SU-DHL-6 (cell line): Measurements from ENCODE around the gene CNN3.

ENCODE experiments used
- H2AFZ ChIP-seq: fragments of 200-600 bp; sonication (generic); 2 replicates; pipeline ENCODE4 v1.6.1; 2014; ENCODE audit warnings: low read depth, mild to moderate bottlenecking, moderate library complexity, mixed read lengths, antibody characterized with exemption, low read length; ENCODE audit not compliant: severe bottlenecking
- H3F3A ChIP-seq: fragments of 200-600 bp; shearing (Covaris generic); 2 replicates; pipeline ENCODE4 v1.6.0; 2016; ENCODE audit warnings: antibody characterized with exemption, mild to moderate bottlenecking; ENCODE audit not compliant: insufficient read depth
- H3K27ac ChIP-seq: fragments of 200-600 bp; sonication (generic); 2 replicates; pipeline ENCODE4 v1.5.1; 2016; ENCODE audit warnings: low read depth, mild to moderate bottlenecking, low read length, moderate library complexity, mixed read lengths
- H3K27me3 ChIP-seq: fragments of 200-600 bp; sonication (generic), shearing (Covaris generic); 2 replicates; pipeline ENCODE4 v1.6.0; 2014; ENCODE audit warnings: mild to moderate bottlenecking, low read length
- H3K36me3 ChIP-seq: fragments of 200-600 bp; sonication (generic); 2 replicates; pipeline ENCODE4 v1.6.1; 2014; ENCODE audit warnings: mild to moderate bottlenecking, low read length, mixed read lengths
- H3K4me2 ChIP-seq: fragments of 300-600, 200-600 bp; shearing (Covaris generic), sonication (generic); 2 replicates; pipeline ENCODE4 v1.6.0; 2014; ENCODE audit warnings: low read length, low read depth, mild to moderate bottlenecking; ENCODE audit not compliant: poor library complexity, severe bottlenecking
- H3K4me3 ChIP-seq: fragments of 200-600 bp; sonication (generic); 2 replicates; pipeline ENCODE4 v1.5.1; 2014; ENCODE audit warnings: antibody characterized with exemption, low read length, mild to moderate bottlenecking, mixed read lengths; ENCODE audit not compliant: insufficient read depth, poor library complexity, severe bottlenecking
- H3K79me2 ChIP-seq: fragments of 200-600 bp; sonication (generic); 2 replicates; pipeline ENCODE4 v1.6.1; 2014; ENCODE audit warnings: mild to moderate bottlenecking, low read length, moderate library complexity; ENCODE audit not compliant: insufficient read depth
- H3K9ac ChIP-seq: fragments of 200-600 bp; sonication (generic); 2 replicates; pipeline ENCODE4 v1.7.0; 2014; ENCODE audit warnings: mild to moderate bottlenecking, low read length
- H3K9me2 ChIP-seq: fragments of 200-600 bp; sonication (generic); replicated peaks from 2 replicates; pipeline ENCODE4 v1.6.1; 2014; ENCODE audit warnings: low read length; ENCODE audit not compliant: insufficient read depth
- H3K9me3 ChIP-seq: fragments of 200-600 bp; sonication (generic); 2 replicates; pipeline ENCODE4 v1.6.1; 2014; ENCODE audit warnings: low read length, mixed read lengths; ENCODE audit not compliant: insufficient read depth
- H4K20me1 ChIP-seq: fragments of 200-600 bp; sonication (generic); 2 replicates; pipeline ENCODE4 v1.6.1; 2014; ENCODE audit warnings: low read depth, mild to moderate bottlenecking, antibody characterized with exemption, low read length, moderate library complexity, mixed read lengths
- EZH2phosphoT487 ChIP-seq: fragments of 200-600 bp; sonication (generic), shearing (Covaris generic); conservative IDR thresholded peaks from 2 replicates; pipeline ENCODE4 v1.6.1; 2018; ENCODE audit warnings: mild to moderate bottlenecking, antibody characterized with exemption, low read length, moderate library complexity, mixed read lengths
- TF ChIP-seq, protein P1 (sequence below): fragments of 200-600 bp; sonication (generic); IDR thresholded peaks from one replicate; pipeline ENCODE4 v1.5.1; 2017; ENCODE audit warnings: antibody characterized with exemption, mild to moderate bottlenecking, low read length, moderate library complexity; ENCODE audit not compliant: insufficient read depth, poor library complexity, severe bottlenecking

Gene CNN3

DNA sequence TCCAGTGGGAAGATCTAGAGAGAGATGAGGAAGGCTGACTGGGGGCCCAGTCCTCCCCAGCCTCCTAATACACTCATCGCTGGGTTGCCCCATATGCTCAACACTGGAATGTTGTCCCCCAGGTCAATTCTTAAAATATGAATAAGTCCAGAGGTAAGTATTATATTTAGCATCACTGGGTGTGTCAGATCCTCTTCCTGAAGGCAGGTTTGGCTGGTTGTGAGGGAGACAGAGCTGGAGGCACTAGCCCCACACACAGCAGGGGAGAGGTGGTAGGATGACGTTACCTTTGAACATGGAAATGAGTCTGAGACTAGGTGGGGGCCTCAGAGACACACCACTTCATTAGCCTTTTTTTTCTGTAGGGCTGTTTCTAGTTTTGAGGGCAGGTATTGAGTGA, 64.2 kb downstream of the CNN3 start:
- Histone ChIP-seq H3K36me3 (no peaks in the 10 kb centered on the region), H3K9me3 (no peaks in the 10 kb centered on the region), H3K27me3 (no peaks in the 10 kb centered on the region), H2AFZ (no peak overlapping the region), H3K4me2 (no peak overlapping the region), H3K9ac (no peak overlapping the region), H4K20me1 (no peaks in the 10 kb centered on the region), H3K4me3 (no peak overlapping the region), H3K79me2 (no peaks in the 10 kb centered on the region), H3K9me2 (no peaks in the 10 kb centered on the region), H3K27ac (no peak overlapping the region), H3F3A (no peaks in the 10 kb centered on the region)
- no peak for TF ChIP-seq EZH2phosphoT487
- TF ChIP-seq, protein P1, sequence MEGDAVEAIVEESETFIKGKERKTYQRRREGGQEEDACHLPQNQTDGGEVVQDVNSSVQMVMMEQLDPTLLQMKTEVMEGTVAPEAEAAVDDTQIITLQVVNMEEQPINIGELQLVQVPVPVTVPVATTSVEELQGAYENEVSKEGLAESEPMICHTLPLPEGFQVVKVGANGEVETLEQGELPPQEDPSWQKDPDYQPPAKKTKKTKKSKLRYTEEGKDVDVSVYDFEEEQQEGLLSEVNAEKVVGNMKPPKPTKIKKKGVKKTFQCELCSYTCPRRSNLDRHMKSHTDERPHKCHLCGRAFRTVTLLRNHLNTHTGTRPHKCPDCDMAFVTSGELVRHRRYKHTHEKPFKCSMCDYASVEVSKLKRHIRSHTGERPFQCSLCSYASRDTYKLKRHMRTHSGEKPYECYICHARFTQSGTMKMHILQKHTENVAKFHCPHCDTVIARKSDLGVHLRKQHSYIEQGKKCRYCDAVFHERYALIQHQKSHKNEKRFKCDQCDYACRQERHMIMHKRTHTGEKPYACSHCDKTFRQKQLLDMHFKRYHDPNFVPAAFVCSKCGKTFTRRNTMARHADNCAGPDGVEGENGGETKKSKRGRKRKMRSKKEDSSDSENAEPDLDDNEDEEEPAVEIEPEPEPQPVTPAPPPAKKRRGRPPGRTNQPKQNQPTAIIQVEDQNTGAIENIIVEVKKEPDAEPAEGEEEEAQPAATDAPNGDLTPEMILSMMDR, result no peak

DNA sequence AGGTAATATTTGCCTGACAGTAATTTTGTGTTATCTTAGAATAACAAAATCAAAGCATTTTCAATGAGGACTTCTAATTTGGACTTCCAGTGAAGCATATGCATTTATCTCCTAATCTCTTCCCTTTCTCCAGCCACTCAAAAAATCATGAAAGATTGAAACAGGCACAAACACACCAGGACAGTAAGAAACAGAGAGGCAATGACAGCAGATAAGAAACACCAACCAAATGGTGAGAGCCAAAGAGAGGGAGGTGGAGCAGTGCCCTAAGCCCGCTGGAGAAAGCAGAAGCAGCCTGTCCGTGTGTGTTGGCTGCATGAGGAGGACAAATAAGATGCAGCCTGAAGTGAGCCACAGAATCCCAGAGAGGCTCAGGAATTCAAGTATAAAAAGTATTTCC, 67.7 kb downstream of the CNN3 start:
- TF ChIP-seq, protein P1, result no peak
- TF ChIP-seq EZH2phosphoT487, result no peak
- Histone ChIP-seq H3K4me3 (no peak overlapping the region), H3K79me2 (no peaks in the 10 kb centered on the region), H3K9me2 (no peaks in the 10 kb centered on the region), H4K20me1 (no peaks in the 10 kb centered on the region), H3F3A (no peaks in the 10 kb centered on the region), H3K27me3 (no peaks in the 10 kb centered on the region), H3K9ac (no peak overlapping the region), H3K9me3 (no peaks in the 10 kb centered on the region), H2AFZ (no peak overlapping the region), H3K36me3 (no peaks in the 10 kb centered on the region), H3K4me2 (no peak overlapping the region), H3K27ac (no peak overlapping the region)

DNA sequence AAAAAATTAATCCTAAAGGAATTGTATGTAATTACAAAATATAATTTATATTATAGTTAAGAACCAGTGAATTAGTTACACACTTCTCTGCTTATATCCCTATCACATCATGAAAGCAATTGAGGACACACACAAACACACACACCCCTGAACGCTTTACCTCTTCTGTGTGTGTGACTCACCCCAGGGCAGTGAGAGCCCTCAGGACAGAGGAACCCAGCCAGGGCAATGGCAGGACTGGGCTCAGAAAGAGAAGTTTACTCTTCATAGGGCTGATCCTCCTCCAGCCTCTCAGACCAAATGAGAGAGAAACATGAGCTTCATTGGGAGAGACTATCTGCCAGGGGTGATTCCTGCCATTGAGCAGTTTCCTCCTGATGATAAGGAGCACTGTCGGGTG, 68.6 kb downstream of the CNN3 start:
- H3K4me2 ChIP-seq, result no peak overlapping the region
- H3K27me3 ChIP-seq, result no peaks in the 10 kb centered on the region
- H3K36me3 ChIP-seq, result no peaks in the 10 kb centered on the region
- H3K27ac ChIP-seq, result no peak overlapping the region
- no peaks in the 10 kb centered on the region for H3K9me2 ChIP-seq
- TF ChIP-seq EZH2phosphoT487, result no peak
- TF ChIP-seq, protein P1, result no peak
- H4K20me1 ChIP-seq, result no peaks in the 10 kb centered on the region
- no peaks in the 10 kb centered on the region for H3K79me2 ChIP-seq
- no peak overlapping the region for H3K9ac ChIP-seq
- H3K9me3 ChIP-seq, result no peaks in the 10 kb centered on the region
- no peak overlapping the region for H3K4me3 ChIP-seq
- H2AFZ ChIP-seq, result no peak overlapping the region
- H3F3A ChIP-seq, result no peaks in the 10 kb centered on the region
